K562 (cell line): Measurements from ENCODE around the gene DPP8. TPM values are rescaled to one million over a fixed set of nuclear protein-coding genes. Genes with fewer than 3 reads are reported as not detected.

Experiments used
- CCNT2 ChIP-seq: IDR thresholded peaks from 2 replicates; pipeline ENCODE4 v1.6.1; 2011; ENCODE audit warnings: borderline replicate concordance, low read depth, mild to moderate bottlenecking, moderate library complexity, mixed read lengths, low read length; ENCODE audit not compliant: insufficient read length; ENCODE audit errors: extremely low read depth
- GABPB1 ChIP-seq: sonication (generic); formaldehyde crosslinking; IDR thresholded peaks from 2 replicates; pipeline ENCODE4 v1.8.0; 2022; ENCODE audit warnings: mild to moderate bottlenecking, missing genetic modification reagents
- HNRNPUL1 ChIP-seq: fragments of 200-400 bp; formaldehyde crosslinking; IDR thresholded peaks from 2 replicates; pipeline ENCODE4 v1.6.1; 2017; ENCODE audit warnings: low read length
- KLF10 ChIP-seq: fragments of 250-450 bp; sonication (Bioruptor Pico); IDR thresholded peaks from 2 replicates; pipeline ENCODE4 v1.6.1; 2021; ENCODE audit warnings: matching md5 sums
- MYC ChIP-seq, 2 experiments: fragments of 250-450 bp in 1 of 2; sonication (Bioruptor Pico) in 1 of 2; IDR thresholded peaks; 2 replicates each; pipeline versions ENCODE4 v1.5.1 to v1.6.1; 2012 to 2021; ENCODE audit warnings: low read depth in 2 of 2, borderline replicate concordance in 1 of 2, improper control_type of control experiment in 1 of 2, low read length in 1 of 2, mild to moderate bottlenecking in 1 of 2, moderate library complexity in 1 of 2
- TCF7L2 ChIP-seq: fragments of 150-350 bp; IDR thresholded peaks from 2 replicates; pipeline ENCODE4 v1.6.1; 2016; ENCODE audit warnings: low read depth, mild to moderate bottlenecking, low read length, moderate library complexity
- ZFP30 ChIP-seq: fragments of 250-450 bp; sonication (Bioruptor Pico); IDR thresholded peaks from 2 replicates; pipeline ENCODE4 v1.8.0; 2022; ENCODE audit warnings: moderate library complexity, mild to moderate bottlenecking, inconsistent platforms, borderline replicate concordance
- ZNF140 ChIP-seq: fragments of 250-450 bp; sonication (Bioruptor Pico); IDR thresholded peaks from 2 replicates; pipeline ENCODE4 v1.8.0; 2021; ENCODE audit warnings: moderate library complexity, mild to moderate bottlenecking, inconsistent platforms
- polyA plus RNA-seq, 8 experiments: library from polyadenylated mRNA; depleted of rRNA in 4 of 8; stranded (reverse) in 5 of 8; unstranded in 3 of 8; fragments of >200 nt; fragmentation: Nextera tagmentation in 2 of 8; fragmentation: Illumina TruSeq in 1 of 8; extraction: Ambion mirVana in 2 of 8; extraction: Trizol in 1 of 8; gene quantifications; 2 replicates each; pipeline versions ENCODE4 v1.2.1 to v1.2.3, GENCODE V29; 2011 to 2014; ENCODE audit warnings: inconsistent platforms in 1 of 8, missing spikeins in 1 of 8
- total RNA-seq, 7 experiments: library from RNA; depleted of rRNA in 6 of 7; stranded (reverse); fragments of >200 nt in 6 of 7; fragmentation: Illumina TruSeq in 2 of 7; extraction: Trizol in 2 of 7; gene quantifications; 2 replicates each; pipeline versions ENCODE4 v1.2.1 to v1.2.3, GENCODE V29; 2011 to 2021; ENCODE audit warnings: low replicate concordance in 1 of 7
- TF ChIP-seq, protein P1 (sequence below): fragments of 450-650 bp; IDR thresholded peaks from 2 replicates; pipeline ENCODE4 v1.6.1; 2016; ENCODE audit warnings: low read depth
- TF ChIP-seq, protein P2 (sequence below): fragments of 250-450 bp; sonication (Bioruptor Pico); IDR thresholded peaks from 2 replicates; pipeline ENCODE4 v1.8.0; 2021; ENCODE audit warnings: borderline replicate concordance, mild to moderate bottlenecking, moderate library complexity; ENCODE audit not compliant: poor library complexity, severe bottlenecking
- TF ChIP-seq, protein P3 (sequence below): sonication (generic); formaldehyde crosslinking; IDR thresholded peaks from 2 replicates; pipeline ENCODE4 v1.8.0; 2022; ENCODE audit warnings: mild to moderate bottlenecking, low read depth, missing genetic modification reagents

DPP8 gene
- total and polyA plus RNA-seq, 9 of the 15 experiments (the other 6 are each of a cell fraction or from before 2014, with no cell fraction given): 5.5 to 36.7 (median 20.7) TPM

DNA sequence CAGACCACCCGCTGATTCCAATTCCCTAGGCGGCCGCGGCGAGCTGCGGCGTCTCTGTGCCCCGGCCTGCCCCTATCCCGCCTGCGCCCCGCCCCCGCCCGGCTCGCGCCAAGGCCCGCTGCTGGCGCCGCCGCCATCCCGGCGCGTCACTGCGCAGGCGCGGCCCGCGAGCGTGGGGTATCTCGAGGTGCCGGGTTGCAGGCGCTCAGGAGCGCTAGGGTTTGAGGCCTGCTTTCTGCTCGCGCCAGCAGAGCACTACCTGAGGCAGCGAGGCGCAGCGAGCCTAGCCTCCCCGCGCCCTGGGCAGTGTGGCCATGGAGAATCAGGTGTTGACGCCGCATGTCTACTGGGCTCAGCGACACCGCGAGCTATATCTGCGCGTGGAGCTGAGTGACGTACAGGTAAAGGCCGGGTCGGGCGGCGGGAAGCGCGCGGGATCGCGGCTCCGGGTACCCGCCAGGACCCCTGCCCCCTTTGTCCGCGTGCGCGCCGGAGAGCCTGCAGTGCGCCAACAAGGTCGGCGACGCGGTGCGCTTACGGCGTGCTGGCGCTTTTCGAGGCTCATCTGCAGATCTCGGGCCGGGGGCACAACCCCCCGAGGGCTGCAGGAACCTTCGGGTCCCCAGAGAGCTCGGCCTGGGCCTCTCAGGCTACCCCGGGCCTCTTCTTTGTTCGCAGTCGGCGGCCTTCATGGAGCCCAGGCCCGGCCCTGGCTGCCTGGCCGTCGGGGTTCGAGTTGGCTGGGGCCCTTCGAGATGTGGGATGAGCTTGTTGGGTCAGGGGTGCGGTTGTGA, 13.0 kb upstream of the DPP8 start, which contains the start of gene HACD3 (continued):
- peak; percentile 54 for TF ChIP-seq CCNT2
- no peak; the same call in 1 of the 2 replicates for TF ChIP-seq GABPB1 (CRISPR knock-in tag)
- TF ChIP-seq, protein P1, sequence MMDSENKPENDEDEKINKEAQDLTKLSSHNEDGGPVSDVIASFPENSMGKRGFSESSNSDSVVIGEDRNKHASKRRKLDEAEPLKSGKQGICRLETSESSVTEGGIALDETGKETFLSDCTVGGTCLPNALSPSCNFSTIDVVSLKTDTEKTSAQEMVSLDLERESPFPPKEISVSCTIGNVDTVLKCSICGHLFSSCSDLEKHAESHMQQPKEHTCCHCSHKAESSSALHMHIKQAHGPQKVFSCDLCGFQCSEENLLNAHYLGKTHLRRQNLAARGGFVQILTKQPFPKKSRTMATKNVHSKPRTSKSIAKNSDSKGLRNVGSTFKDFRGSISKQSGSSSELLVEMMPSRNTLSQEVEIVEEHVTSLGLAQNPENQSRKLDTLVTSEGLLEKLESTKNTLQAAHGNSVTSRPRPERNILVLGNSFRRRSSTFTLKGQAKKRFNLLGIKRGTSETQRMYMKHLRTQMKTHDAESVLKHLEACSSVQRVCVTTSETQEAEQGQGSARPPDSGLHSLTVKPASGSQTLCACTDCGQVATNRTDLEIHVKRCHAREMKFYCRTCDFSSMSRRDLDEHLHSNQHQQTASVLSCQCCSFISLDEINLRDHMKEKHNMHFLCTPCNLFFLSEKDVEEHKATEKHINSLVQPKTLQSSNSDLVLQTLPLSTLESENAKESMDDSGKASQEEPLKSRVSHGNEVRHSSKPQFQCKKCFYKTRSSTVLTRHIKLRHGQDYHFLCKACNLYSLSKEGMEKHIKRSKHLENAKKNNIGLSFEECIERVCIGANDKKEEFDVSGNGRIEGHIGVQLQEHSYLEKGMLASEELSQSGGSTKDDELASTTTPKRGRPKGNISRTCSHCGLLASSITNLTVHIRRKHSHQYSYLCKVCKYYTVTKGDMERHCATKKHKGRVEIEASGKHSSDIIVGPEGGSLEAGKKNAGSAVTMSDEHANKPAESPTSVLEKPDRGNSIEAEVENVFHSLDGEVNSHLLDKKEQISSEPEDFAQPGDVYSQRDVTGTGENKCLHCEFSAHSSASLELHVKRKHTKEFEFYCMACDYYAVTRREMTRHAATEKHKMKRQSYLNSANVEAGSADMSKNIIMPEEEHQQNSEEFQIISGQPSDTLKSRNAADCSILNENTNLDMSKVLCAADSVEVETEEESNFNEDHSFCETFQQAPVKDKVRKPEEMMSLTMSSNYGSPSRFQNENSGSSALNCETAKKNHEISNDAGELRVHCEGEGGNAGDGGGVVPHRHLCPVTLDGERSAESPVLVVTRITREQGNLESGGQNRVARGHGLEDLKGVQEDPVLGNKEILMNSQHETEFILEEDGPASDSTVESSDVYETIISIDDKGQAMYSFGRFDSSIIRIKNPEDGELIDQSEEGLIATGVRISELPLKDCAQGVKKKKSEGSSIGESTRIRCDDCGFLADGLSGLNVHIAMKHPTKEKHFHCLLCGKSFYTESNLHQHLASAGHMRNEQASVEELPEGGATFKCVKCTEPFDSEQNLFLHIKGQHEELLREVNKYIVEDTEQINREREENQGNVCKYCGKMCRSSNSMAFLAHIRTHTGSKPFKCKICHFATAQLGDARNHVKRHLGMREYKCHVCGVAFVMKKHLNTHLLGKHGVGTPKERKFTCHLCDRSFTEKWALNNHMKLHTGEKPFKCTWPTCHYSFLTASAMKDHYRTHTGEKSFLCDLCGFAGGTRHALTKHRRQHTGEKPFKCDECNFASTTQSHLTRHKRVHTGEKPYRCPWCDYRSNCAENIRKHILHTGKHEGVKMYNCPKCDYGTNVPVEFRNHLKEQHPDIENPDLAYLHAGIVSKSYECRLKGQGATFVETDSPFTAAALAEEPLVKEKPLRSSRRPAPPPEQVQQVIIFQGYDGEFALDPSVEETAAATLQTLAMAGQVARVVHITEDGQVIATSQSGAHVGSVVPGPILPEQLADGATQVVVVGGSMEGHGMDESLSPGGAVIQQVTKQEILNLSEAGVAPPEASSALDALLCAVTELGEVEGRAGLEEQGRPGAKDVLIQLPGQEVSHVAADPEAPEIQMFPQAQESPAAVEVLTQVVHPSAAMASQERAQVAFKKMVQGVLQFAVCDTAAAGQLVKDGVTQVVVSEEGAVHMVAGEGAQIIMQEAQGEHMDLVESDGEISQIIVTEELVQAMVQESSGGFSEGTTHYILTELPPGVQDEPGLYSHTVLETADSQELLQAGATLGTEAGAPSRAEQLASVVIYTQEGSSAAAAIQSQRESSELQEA: no peak
- no peak for TF ChIP-seq ZFP30
- TF ChIP-seq, protein P2, sequence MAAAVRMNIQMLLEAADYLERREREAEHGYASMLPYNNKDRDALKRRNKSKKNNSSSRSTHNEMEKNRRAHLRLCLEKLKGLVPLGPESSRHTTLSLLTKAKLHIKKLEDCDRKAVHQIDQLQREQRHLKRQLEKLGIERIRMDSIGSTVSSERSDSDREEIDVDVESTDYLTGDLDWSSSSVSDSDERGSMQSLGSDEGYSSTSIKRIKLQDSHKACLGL (CRISPR knock-in tag): no peak
- TF ChIP-seq, protein P3, sequence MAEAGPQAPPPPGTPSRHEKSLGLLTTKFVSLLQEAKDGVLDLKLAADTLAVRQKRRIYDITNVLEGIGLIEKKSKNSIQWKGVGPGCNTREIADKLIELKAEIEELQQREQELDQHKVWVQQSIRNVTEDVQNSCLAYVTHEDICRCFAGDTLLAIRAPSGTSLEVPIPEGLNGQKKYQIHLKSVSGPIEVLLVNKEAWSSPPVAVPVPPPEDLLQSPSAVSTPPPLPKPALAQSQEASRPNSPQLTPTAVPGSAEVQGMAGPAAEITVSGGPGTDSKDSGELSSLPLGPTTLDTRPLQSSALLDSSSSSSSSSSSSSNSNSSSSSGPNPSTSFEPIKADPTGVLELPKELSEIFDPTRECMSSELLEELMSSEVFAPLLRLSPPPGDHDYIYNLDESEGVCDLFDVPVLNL (CRISPR knock-in tag): no peak
- no peak for TF ChIP-seq TCF7L2
- TF ChIP-seq KLF10 (CRISPR knock-in tag): no peak
- peak; percentile 80 for TF ChIP-seq MYC (IDR thresholded peaks at IDR 0.05; ENCODE audit: low read depth, low read length)
- TF ChIP-seq MYC (CRISPR knock-in tag; IDR thresholded peaks at IDR 0.05; ENCODE audit: borderline replicate concordance, low read depth): peak; percentile 88; the same call in 1 of the 2 replicates
- no peak for TF ChIP-seq HNRNPUL1
- no peak for TF ChIP-seq ZNF140 (CRISPR knock-in tag)
